GM21786 (cell line): ENCODE data around the gene APEX1.
"Not testable (repeated sequence)": the region's sequence is repeated elsewhere in the genome, so short reads cannot be mapped to it uniquely, and the experiment has no call there.

Experiments
- ATAC-seq: cut with Tn5 transposase; IDR thresholded peaks from one replicate; pipeline ENCODE4 v1.9.1; 2021; ENCODE audit not compliant: unreplicated experiment

The APEX1 gene

GRCh38 chr14:20435582-20436362, 19.3 kb upstream of the APEX1 start, which contains the start of gene KLHL33:
KLHL33 (minus strand) TSS chr14:20436166; CDS start chr14:20435811, 355 bp downstream.
- no peak for ATAC-seq

GRCh38 chr14:20436363-20436755, 18.7 kb upstream of the APEX1 start:
- no peak for ATAC-seq

- ATAC-seq = no peak
Measured at GRCh38 chr14:20438664-20439063, 16.4 kb upstream of the APEX1 start.

- ATAC-seq = no peak
Measured at GRCh38 chr14:20440465-20440864, 14.6 kb upstream of the APEX1 start.

GRCh38 chr14:20440882-20441281, 14.1 kb upstream of the APEX1 start:
- no peak for ATAC-seq

- no peak for ATAC-seq
Measured at GRCh38 chr14:20441461-20441860, 13.6 kb upstream of the APEX1 start.

GRCh38 chr14:20443650-20444049, 11.4 kb upstream of the APEX1 start:
- ATAC-seq = not testable (repeated sequence)

GRCh38 chr14:20446889-20447288, 8.1 kb upstream of the APEX1 start:
- ATAC-seq = no peak

GRCh38 chr14:20452831-20453230, 2.2 kb upstream of the APEX1 start:
- not testable (repeated sequence) for ATAC-seq

GRCh38 chr14:20455355-20456300, 602 bp downstream of the APEX1 start:
- ATAC-seq = peak; percentile 42

- no peak for ATAC-seq
Measured at GRCh38 chr14:20456971-20457370, 1.9 kb downstream of the APEX1 start.

DNA sequence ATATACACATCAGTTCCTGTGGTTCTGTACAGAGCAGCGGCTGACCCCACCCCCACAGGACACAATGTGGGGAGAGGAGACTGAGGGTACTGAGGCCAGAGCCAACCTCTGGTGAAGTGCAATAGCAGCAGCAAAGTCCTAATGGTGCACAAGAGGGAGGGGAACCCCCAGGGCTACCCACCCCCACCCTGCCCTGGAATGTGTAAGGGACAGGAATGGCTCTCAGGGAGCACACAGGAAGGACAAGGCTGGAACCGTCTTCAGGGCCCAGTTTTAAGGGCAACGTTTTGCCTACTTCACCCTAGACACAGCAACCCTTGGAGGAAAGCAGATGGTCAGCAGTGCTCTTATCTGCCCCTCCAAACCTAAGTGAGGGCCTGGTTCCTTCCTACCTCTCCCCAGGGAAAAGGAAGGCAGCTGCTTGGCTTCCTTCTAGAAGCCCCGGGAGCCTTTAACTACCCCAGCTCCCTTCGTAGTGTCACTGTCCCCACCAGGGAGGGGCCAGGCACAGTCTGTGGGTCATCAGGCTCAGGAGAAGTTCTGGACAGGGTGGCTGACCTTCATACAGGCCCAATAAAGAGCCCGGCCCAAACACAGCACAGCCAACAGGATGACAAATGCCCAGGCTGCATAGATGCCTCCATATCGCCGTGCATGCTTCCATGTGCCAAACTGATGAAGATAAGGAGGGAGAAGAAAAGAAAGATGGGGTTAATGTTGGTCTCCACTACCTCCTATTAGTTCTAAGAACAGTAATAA, 3.2 kb downstream of the APEX1 start:
- no peak for ATAC-seq

DNA sequence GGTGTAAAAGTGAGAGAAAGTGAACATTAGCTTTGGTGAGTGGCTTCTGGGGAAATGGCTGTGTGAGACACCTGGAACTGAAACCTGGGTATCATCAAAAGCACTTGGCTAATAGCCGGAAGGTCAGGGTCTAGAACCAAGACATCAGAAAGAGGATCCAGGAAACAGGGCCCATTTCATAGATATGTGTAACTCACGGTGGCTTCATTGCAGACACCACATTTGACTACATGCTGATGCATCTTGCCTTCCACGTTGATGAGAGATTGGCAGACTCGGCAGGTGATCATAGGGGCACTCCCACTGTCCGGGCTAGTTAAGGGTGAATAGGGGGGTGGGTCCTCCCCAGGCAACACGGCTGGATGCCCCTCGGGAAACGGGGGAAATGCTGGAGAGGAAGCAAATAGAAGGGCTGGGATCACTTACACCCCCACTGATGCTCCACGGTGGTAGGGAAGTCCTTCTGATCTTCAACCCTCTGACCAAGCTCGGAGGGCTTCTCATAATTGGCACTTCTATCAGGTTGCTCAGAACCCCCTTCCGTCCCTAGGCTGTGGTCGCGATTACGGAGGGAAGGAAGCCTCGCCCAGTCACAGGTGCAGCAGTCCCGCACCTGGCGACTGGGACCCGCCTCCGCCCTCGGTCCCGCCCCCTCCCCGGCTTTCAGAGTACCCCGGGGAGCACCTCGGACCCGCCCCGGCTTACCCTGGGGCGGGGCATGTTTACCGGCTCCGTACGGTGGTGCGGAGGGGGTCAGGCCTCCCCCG, 5.6 kb downstream of the APEX1 start:
- ATAC-seq = no peak

GRCh38 chr14:20461225-20462141, 6.5 kb downstream of the APEX1 start, which contains the start of gene PIP4P1:
PIP4P1 (minus strand) TSS chr14:20461434; CDS start chr14:20461325, 109 bp downstream.
- peak; percentile 93 for ATAC-seq

DNA sequence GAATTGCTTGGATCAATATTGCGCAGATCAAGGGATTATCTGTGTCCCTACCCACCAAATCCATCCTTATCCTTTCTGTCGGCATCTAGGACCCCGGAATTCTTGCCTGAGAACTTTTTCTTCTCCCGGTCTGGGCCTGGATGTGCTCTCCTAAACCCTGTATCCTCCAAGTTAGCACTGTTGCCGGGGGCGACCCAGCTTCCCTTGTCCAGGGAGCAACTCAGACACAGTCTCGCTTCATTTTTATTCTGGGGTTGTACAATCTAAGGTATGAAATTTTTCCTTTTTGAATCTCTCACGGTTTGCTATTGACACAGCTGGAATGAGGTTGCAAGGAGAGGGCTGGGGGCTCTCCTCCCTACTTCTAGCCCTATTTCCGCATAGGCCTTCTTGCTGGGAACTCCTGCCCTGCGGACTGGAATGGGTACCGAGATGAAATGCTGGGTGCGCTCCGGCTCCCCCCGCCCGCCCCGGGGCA, 13.8 kb downstream of the APEX1 start:
- no peak for ATAC-seq

DNA sequence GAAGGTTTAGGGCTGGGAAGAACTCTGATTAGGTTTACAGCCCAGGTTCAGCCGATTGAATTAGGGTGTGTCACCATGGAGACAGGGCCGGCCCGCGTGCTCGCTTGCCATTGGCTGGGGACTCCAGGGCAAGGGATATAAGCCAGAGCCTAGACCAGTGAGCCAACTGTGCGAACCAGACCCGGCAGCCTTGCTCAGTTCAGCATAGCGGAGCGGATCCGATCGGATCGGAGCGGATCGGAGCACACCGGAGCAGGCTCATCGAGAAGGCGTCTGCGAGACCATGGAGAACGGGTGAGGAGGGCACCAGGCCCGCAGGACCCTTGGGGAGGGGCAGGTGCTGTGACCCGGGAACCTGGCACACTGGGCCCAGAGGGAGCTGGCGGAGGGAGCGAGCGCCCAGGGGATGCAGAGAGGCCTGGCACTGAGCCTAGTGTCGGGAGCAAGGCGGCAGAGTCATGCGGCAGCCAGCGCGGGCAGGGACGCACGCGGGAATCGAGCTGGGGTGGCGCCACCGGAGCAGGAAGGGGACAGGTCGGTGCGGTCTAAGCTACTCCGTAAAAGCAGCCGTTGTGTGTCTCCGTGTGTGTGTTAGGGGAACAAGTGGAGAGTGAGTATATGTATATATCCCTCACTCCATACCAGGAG, 14.3 kb downstream of the APEX1 start, which contains the start of gene PNP:
Gene PNP, plus strand, starts transcription at position 165 of the 648 bp plus-strand sequence. Its CDS starts 119 bp downstream, at position 284.
- ATAC-seq = peak; percentile 94

GRCh38 chr14:20469890-20470602, 15.0 kb downstream of the APEX1 start:
- peak; percentile 34 for ATAC-seq

- ATAC-seq = no peak
Measured at GRCh38 chr14:20470603-20470901, 15.5 kb downstream of the APEX1 start.
